Kidney (tissue), 14 donors: ENCODE results near the gene CDX1. TPM values are rescaled to one million over a fixed set of nuclear protein-coding genes. Genes with fewer than 3 reads are reported as not detected.

Experiments
- DNase-seq, 5 donors: peaks; one replicate each; pipeline ENCODE4 v3.0.0-alpha.2; 2013 to 2020
- FAIRE-seq: peaks from 2 replicates; lab custom pipeline; 2012; peaks lifted over from hg19 to GRCh38; lab: Jason Lieb, UNC
- H3K27ac ChIP-seq, 2 donors: one replicate each; pipeline ENCODE4 v1.7.0; 2013; ENCODE audit warnings: low read depth in 2 of 2, low read length in 2 of 2, inconsistent platforms in 1 of 2
- H3K27me3 ChIP-seq: one replicate; pipeline ENCODE4 v1.7.1; 2013; ENCODE audit warnings: low read length, inconsistent platforms; ENCODE audit not compliant: control insufficient read depth, insufficient read depth
- H3K36me3 ChIP-seq, 3 donors: one replicate each; pipeline versions ENCODE4 v1.7.0 to v1.7.1; 2013; ENCODE audit warnings: low read length in 3 of 3, control low read depth in 1 of 3, inconsistent platforms in 1 of 3; ENCODE audit not compliant: insufficient read depth in 3 of 3, control insufficient read depth in 2 of 3
- H3K4me1 ChIP-seq, 3 donors: one replicate each; pipeline versions ENCODE4 v1.7.0 to v1.7.1; 2013; ENCODE audit warnings: low read length in 3 of 3, inconsistent platforms in 1 of 3, low read depth in 1 of 3; ENCODE audit not compliant: control insufficient read depth in 2 of 3, insufficient read depth in 2 of 3
- H3K4me3 ChIP-seq, 3 donors: one replicate each; pipeline versions ENCODE4 v1.7.0 to v1.8.1; 2013; ENCODE audit warnings: low read length in 3 of 3, control low read depth in 1 of 3, inconsistent platforms in 1 of 3
- H3K9ac ChIP-seq, 3 donors: one replicate each; pipeline versions ENCODE4 v1.7.0 to v1.7.1; 2013; ENCODE audit warnings: low read length in 3 of 3, control low read depth in 1 of 3, inconsistent platforms in 1 of 3
- H3K9me3 ChIP-seq, 3 donors: one replicate each; pipeline versions ENCODE4 v1.7.0 to v1.7.1; 2013; ENCODE audit warnings: low read length in 3 of 3, control low read depth in 1 of 3, inconsistent platforms in 1 of 3; ENCODE audit not compliant: control insufficient read depth in 2 of 3, insufficient read depth in 1 of 3
- intact Hi-C: fragments of 100-400 bp; cut with DNase I; formaldehyde crosslinking; loops from one replicate; pipeline ENCODE4 v1.11.1; 2022
- polyA plus RNA-seq: library from polyadenylated mRNA; stranded (reverse); fragments of 350-450 nt; fragmentation: Illumina TruSeq; extraction: RNeasy Lipid Tissue Mini Kit (QIAGEN cat#74804); gene quantifications from one replicate; pipeline ENCODE4 v1.2.3, GENCODE V29; 2014; ENCODE audit warnings: low read depth, low replicate concordance; ENCODE audit not compliant: insufficient read depth
- total RNA-seq: library from RNA; stranded (reverse); fragmentation: NEBNext Ultra II Directional; extraction: Animal tissue kit (Norgen Biotek cat#: 25700); gene quantifications from one replicate; pipeline ENCODE4 v1.2.1, GENCODE V29; 2021
- TF ChIP-seq, protein P1 (sequence below): IDR thresholded peaks from 3 replicates; pipeline ENCODE4 v1.5.1; 2012; ENCODE audit warnings: mild to moderate bottlenecking, moderate library complexity, borderline replicate concordance; ENCODE audit not compliant: insufficient read depth; ENCODE audit errors: extremely low read depth
- donor health status: control.
- donor health status: control.
- donor health status: control.
- donor health status: control.
- donor health status: control.
- donor health status: DM: yes; HTN: yes; CAD: no.
- donor health status: Normal renal cell carcinoma (clear cell type).

The CDX1 gene
- total and polyA plus RNA-seq, 2 donors from 2014 or later, result 0.39 TPM; not detected in 1

DNA sequence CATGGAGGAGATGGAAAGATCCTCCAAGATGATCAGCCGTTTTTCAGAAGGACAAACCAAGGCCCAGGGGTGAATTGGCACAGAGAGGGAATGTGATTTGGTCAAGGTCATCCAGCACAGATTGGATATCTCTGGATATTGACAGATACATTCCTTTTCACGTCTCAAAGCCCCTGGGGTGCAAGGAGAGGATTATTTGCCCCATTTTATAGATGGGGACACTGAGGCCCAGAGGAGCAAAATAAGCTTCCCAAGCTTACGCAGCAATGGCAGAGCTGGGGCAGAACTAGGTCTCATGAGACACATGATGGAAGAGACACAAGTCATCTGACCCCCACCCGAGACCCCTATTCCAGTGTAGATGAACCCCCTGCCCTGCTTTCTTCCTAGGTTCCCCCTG is 10.0 kb upstream of the CDX1 start:
- intact Hi-C loops, result no loop called here
- TF ChIP-seq, protein P1, sequence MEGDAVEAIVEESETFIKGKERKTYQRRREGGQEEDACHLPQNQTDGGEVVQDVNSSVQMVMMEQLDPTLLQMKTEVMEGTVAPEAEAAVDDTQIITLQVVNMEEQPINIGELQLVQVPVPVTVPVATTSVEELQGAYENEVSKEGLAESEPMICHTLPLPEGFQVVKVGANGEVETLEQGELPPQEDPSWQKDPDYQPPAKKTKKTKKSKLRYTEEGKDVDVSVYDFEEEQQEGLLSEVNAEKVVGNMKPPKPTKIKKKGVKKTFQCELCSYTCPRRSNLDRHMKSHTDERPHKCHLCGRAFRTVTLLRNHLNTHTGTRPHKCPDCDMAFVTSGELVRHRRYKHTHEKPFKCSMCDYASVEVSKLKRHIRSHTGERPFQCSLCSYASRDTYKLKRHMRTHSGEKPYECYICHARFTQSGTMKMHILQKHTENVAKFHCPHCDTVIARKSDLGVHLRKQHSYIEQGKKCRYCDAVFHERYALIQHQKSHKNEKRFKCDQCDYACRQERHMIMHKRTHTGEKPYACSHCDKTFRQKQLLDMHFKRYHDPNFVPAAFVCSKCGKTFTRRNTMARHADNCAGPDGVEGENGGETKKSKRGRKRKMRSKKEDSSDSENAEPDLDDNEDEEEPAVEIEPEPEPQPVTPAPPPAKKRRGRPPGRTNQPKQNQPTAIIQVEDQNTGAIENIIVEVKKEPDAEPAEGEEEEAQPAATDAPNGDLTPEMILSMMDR, result no peak
- H3K36me3 ChIP-seq, result no peaks in the 10 kb centered on the region
- FAIRE-seq (no peak), DNase-seq (no peak)
- no peaks in the 10 kb centered on the region for H3K9me3 ChIP-seq
- no peaks in the 10 kb centered on the region for H3K27me3 ChIP-seq
- peaks cover 5 to 12% (median 9%) of the 10 kb centered on the region in 3 donors for H3K4me1 ChIP-seq
- H3K4me3 ChIP-seq, result peak overlapping the region in 1 of 3 donors; percentile 65
- H3K9ac ChIP-seq, result peak overlapping the region in 1 of 3 donors; percentile 37
- H3K27ac ChIP-seq, result peak overlapping the region; percentile 45 to 54

DNA sequence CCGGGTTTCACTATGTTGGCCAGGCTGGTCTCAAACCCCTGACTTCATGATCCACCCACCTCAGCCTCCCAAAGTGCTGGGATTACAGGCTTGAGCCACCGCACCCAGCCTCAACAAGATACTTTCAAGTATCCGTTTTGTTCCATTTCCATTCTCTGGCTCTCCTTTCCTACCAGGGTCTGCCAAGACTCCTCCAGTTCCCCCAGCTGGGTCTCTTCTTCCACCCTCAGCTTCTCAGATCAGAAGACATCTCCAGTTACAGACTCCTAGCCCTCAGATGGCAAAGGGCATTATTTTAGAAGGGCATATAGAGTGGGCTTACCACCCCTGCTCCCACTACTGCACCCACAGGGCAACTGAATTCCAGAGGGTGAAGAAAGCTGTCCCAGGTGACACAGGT is 9.4 kb upstream of the CDX1 start:
- no peaks in the 10 kb centered on the region for H3K27me3 ChIP-seq
- peaks cover 5 to 13% (median 11%) of the 10 kb centered on the region in 3 donors for H3K4me1 ChIP-seq
- FAIRE-seq (no peak), DNase-seq (no peak)
- H3K4me3 ChIP-seq, result no peak overlapping the region
- intact Hi-C loops, result no loop called here
- no peaks in the 10 kb centered on the region for H3K36me3 ChIP-seq
- H3K27ac ChIP-seq, result peak overlapping the region in 1 of 2 donors; percentile 81
- H3K9me3 ChIP-seq, result no peaks in the 10 kb centered on the region
- H3K9ac ChIP-seq, result no peak overlapping the region
- TF ChIP-seq, protein P1, result no peak

- H3K9me3 ChIP-seq, result no peaks in the 10 kb centered on the region
- H3K4me1 ChIP-seq, result peaks cover 5 to 11% (median 10%) of the 10 kb centered on the region in 3 donors
- peak overlapping the region; percentile 58 to 81 for H3K27ac ChIP-seq
- H3K9ac ChIP-seq, result no peak overlapping the region
- no peaks in the 10 kb centered on the region for H3K36me3 ChIP-seq
- no peak overlapping the region for H3K4me3 ChIP-seq
- DNase-seq, result no peak
- no peaks in the 10 kb centered on the region for H3K27me3 ChIP-seq
- no peak for FAIRE-seq
- intact Hi-C loops, result no loop called here
- TF ChIP-seq, protein P1, result no peak
Observed at GRCh38 chr5:150158170-150158949, 8.2 kb upstream of the CDX1 start.
